ENCODE measurements around the gene GAMT. TPM values are rescaled to one million over a fixed set of nuclear protein-coding genes. Genes with fewer than 3 reads are reported as not detected.

Gene GAMT
- total and polyA plus RNA-seq, 2 experiments from 2014 or later, result 121 to 170 TPM

DNA sequence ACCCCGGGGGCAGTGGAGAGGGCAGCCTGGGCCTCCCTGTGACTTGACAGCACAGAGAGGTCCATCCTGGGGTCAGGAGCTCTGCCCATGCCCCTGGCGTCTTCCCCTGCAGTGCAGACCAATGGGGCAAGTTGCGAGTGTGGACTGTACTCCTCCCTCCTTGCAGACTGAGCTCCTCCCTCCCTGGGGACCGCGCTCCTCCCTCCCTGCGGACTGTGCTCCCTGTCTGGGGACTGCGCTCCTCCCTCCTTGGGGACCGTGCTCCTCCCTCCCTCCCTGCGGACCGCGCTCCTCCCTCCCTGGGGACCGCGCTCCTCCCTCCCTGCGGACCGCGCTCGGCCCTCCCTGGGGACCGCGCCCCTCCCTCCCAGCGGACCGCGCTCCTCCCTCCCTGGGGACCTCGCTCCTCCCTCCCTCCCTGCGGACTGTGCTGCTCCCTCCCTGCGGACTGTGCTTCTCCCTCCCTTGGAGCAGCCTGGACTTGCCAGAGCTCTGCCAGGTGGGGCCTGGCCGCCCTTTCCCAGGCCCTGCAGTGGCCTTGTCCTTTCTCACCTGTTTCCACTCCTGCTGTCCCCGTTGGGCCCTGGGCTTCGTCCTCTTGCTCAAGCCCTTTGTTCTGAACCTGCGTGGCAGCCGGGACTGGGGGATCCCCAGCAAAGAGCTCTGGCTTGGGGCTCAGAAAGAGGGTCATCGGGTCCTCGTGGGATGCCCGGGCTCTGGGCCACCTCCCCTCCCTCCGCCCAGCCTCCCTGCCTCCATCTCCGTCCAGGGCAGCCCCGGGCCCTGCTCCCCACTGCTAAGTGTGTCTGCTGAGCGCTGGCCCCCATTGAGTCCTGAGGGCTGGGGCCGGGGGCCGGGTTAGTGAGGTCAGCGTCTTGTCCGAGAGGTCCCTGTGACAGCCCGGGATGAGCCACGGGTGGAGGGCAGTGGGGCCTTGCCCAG lies 6.8 kb downstream of the GAMT start:
- no peaks in the 10 kb centered on the region for H3K9me3 ChIP-seq (ENCODE audit: low read depth)
- TF ChIP-seq EZH2 (IDR thresholded peaks at IDR 0.05; ENCODE audit: borderline replicate concordance), result no peak
- no peaks in the 10 kb centered on the region for H3K9me2 ChIP-seq (replicated peaks; ENCODE audit: insufficient read depth)
- no peak overlapping the region for H3K4me2 ChIP-seq
- no peaks in the 10 kb centered on the region for H3K36me3 ChIP-seq (replicated peaks; ENCODE audit: insufficient read depth, low read depth)
- peaks cover 5% of the 10 kb centered on the region for H3K4me1 ChIP-seq (ENCODE audit: insufficient read depth)
- no peaks in the 10 kb centered on the region for H3K79me2 ChIP-seq
- WGBS (ENCODE audit: low lambda C conversion rate, missing lambda C conversion rate), result 88% methylated on average over 20 of the region's 43 CpGs
- H3K27ac ChIP-seq, result no peak overlapping the region
- no peak overlapping the region for H2AFZ ChIP-seq
- H3K4me3 ChIP-seq, result no peak overlapping the region
- no peaks in the 10 kb centered on the region for H3K27me3 ChIP-seq
- H4K20me1 ChIP-seq (ENCODE audit: insufficient read depth, poor library complexity, severe bottlenecking), result no peaks in the 10 kb centered on the region
- DNase-seq (ENCODE audit: low spot score), result no peak

- Histone ChIP-seq H3K27me3 (no peaks in the 10 kb centered on the region), H3K9me3 (ENCODE audit: low read depth) (no peaks in the 10 kb centered on the region), H3K4me1 (ENCODE audit: insufficient read depth) (peaks cover 5% of the 10 kb centered on the region), H3K4me2 (no peak overlapping the region), H3K36me3 (replicated peaks; ENCODE audit: insufficient read depth, low read depth) (no peaks in the 10 kb centered on the region), H3K27ac (no peak overlapping the region), H2AFZ (no peak overlapping the region), H4K20me1 (ENCODE audit: insufficient read depth, poor library complexity, severe bottlenecking) (no peaks in the 10 kb centered on the region), H3K4me3 (no peak overlapping the region), H3K79me2 (no peaks in the 10 kb centered on the region), H3K9me2 (replicated peaks; ENCODE audit: insufficient read depth) (no peaks in the 10 kb centered on the region)
- WGBS (ENCODE audit: low lambda C conversion rate, missing lambda C conversion rate), result 94% methylated on average over 17 of the region's 17 CpGs
- DNase-seq (ENCODE audit: low spot score), result no peak
- TF ChIP-seq CTCF (IDR thresholded peaks at IDR 0.05; ENCODE audit: poor library complexity) (no peak), EZH2phosphoT487 (IDR thresholded peaks at IDR 0.05; ENCODE audit: low read depth, severe bottlenecking, unreplicated experiment) (no peak), EZH2 (IDR thresholded peaks at IDR 0.05; ENCODE audit: borderline replicate concordance) (no peak)
Measured at GRCh38 chr19:1393841-1394240, 7.5 kb downstream of the GAMT start.

DNA sequence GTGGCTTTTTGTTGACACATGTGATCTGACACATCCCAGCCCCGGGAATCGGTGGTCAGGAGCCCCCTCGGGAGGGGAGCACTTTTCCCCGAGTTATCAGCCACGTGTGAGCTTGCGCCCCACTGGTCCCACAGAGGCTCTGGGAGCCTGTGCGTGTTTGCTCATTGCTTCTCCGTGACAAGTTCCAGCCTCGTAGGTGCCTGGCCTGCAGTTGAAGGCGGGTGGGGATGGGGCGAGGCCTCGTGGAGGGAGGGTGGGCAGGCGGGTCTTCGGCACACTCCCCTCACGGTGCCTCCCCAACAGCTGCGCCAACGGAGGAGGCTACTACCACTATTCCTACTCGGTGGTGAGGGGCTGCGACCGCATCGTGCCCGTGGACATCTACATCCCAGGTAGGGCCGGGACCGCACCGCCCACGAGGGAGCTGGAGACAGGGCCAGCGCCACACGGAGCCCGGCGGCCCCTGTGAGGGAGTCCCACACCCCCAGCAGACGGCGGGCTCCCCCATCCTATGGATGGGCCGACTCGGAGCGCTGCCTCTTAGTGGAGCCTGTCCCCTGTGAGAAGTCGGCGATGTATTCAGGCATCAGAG lies 8.3 kb downstream of the GAMT start:
- TF ChIP-seq EZH2 (IDR thresholded peaks at IDR 0.05; ENCODE audit: borderline replicate concordance) (no peak), EZH2phosphoT487 (IDR thresholded peaks at IDR 0.05; ENCODE audit: low read depth, severe bottlenecking, unreplicated experiment) (no peak), CTCF (IDR thresholded peaks at IDR 0.05; ENCODE audit: poor library complexity) (no peak)
- H3K36me3 ChIP-seq (replicated peaks; ENCODE audit: insufficient read depth, low read depth), result no peaks in the 10 kb centered on the region

DNA sequence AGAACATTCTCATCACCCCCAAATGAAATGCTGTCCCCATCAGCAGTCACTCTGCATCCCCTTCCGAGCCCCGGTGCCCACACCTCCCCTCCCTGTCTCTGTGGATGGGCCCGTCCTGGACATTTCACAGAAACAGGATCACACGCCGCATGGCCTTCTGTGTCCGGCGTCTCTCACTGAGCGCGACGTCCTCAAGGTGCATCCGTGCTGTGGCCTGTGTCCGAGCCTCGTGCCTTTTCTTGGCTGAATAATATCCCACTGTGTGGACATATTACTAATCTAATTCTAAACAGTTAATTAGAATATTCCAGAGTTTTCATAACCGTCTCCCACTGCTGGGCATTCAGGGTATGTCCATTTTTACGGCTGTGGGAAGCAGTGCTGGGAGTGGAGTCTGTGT lies 8.9 kb downstream of the GAMT start:
- H3K4me1 ChIP-seq (ENCODE audit: insufficient read depth), result peaks cover 5% of the 10 kb centered on the region
- H3K4me3 ChIP-seq, result no peak overlapping the region
- H3K27me3 ChIP-seq, result no peaks in the 10 kb centered on the region
- no peak for DNase-seq (ENCODE audit: low spot score)
- 98% methylated on average over 15 of the region's 15 CpGs for WGBS (ENCODE audit: low lambda C conversion rate, missing lambda C conversion rate)
- no peaks in the 10 kb centered on the region for H3K79me2 ChIP-seq
- no peak overlapping the region for H2AFZ ChIP-seq
- TF ChIP-seq EZH2phosphoT487 (IDR thresholded peaks at IDR 0.05; ENCODE audit: low read depth, severe bottlenecking, unreplicated experiment) (no peak), EZH2 (IDR thresholded peaks at IDR 0.05; ENCODE audit: borderline replicate concordance) (no peak), CTCF (IDR thresholded peaks at IDR 0.05; ENCODE audit: poor library complexity) (no peak)
- H3K27ac ChIP-seq, result no peak overlapping the region
- no peaks in the 10 kb centered on the region for H3K36me3 ChIP-seq (replicated peaks; ENCODE audit: insufficient read depth, low read depth)
- no peaks in the 10 kb centered on the region for H3K9me3 ChIP-seq (ENCODE audit: low read depth)
- H3K9me2 ChIP-seq (replicated peaks; ENCODE audit: insufficient read depth), result no peaks in the 10 kb centered on the region
- H4K20me1 ChIP-seq (ENCODE audit: insufficient read depth, poor library complexity, severe bottlenecking), result no peaks in the 10 kb centered on the region
- H3K4me2 ChIP-seq, result no peak overlapping the region

More for the DNA sequence above, 8.3 kb downstream of the GAMT start:
- no peak for DNase-seq (ENCODE audit: low spot score)
- H3K4me1 ChIP-seq (ENCODE audit: insufficient read depth), result peaks cover 5% of the 10 kb centered on the region
- H4K20me1 ChIP-seq (ENCODE audit: insufficient read depth, poor library complexity, severe bottlenecking), result no peaks in the 10 kb centered on the region
- no peak overlapping the region for H3K4me2 ChIP-seq
- no peaks in the 10 kb centered on the region for H3K79me2 ChIP-seq
- H3K27me3 ChIP-seq, result no peaks in the 10 kb centered on the region
- H3K9me3 ChIP-seq (ENCODE audit: low read depth), result no peaks in the 10 kb centered on the region
- WGBS (ENCODE audit: low lambda C conversion rate, missing lambda C conversion rate), result 94% methylated on average over 29 of the region's 37 CpGs
- H3K27ac ChIP-seq, result no peak overlapping the region
- no peak overlapping the region for H3K4me3 ChIP-seq
- H2AFZ ChIP-seq, result no peak overlapping the region
- H3K9me2 ChIP-seq (replicated peaks; ENCODE audit: insufficient read depth), result no peaks in the 10 kb centered on the region

All from hepatocyte (in vitro differentiated cells).